Measurements from ENCODE around the gene GPC5.
"Not testable (repeated sequence)": the region's sequence is repeated elsewhere in the genome, so short reads cannot be mapped to it uniquely, and the experiment has no call there.

GPC5 gene

DNA sequence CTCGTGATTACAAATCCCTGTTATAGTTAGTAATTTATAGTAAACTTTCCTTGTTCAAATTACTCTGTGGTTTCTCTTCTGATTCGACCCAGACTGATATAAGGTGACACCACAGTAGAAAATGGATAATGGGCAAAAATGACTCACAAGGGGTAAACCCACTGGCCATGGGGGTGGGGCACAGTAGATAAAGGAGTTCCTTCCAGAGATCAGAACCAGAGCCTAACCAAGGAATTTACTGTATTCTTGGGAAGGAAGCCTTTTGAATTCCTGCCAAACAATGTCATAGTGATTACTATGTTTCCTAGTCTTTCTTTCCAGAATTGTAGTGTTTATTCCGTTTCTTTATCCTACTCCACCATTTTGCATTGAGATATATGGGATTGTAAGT is 29.0 kb upstream of the GPC5 start:
- no peak for DNase-seq

- no peak for DNase-seq
Observed at GRCh38 chr13:91370501-91370900, 27.9 kb upstream of the GPC5 start.

DNA sequence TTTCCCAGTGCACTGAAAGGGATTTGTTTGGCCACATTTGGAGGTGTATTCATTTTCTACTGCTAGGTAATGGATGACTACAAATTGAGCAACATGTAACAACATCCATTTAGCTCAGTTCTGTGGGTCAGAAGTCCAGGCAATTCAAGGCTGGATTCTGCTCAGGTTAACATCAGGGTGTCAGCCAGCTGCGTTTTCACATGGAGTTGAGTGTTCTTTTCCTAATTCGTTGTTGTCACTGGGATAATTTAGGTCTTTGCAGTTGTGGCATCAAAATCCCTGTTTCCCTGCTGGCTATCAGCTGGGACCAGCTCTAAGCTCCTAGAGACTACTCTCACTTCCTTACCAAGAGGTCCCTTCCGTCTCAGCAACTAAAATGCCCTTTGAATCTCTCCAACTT is 25.5 kb upstream of the GPC5 start:
- DNase-seq = no peak

- no peak for DNase-seq
Observed at GRCh38 chr13:91375116-91375729, 23.2 kb upstream of the GPC5 start.

DNA sequence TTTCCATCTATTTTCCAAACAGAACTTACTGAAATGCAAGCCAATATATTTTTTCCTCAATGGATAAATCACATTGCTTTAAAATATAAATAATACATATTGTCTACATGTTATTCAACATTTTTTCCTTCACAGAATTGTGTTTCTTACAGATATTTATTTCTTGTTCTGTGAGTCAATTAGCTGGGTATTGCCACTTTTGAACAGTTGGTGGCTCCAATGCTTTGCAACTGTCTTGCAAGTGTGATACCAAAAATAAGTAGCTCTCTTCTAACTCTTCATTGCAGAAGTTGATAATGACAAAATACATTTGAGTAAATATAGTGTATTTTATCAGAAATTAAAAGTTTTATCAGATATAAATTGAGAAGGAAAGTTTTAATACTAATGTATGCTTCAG is 17.1 kb upstream of the GPC5 start:
- DNase-seq = no peak

DNA sequence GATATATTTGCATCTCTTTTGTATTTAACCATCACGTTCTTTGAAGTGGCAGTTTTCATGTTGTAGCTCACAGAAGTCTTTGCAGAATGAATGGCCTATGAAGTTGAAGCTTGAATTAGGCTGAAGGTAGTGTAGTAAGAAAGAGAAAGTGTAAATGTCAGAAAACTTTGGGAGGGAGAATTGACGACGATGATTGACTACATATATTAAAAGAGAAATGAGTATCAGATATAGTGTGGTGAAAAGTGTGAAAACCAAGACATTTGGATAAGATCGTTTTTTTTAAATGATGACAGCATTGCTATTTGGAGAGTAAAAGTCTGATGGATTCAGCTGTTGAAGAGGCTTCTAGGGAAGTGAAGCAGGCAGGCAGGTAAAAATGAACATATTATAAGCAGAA is 14.6 kb upstream of the GPC5 start:
- DNase-seq = no peak

- DNase-seq = no peak
Observed at GRCh38 chr13:91384896-91385295, 13.5 kb upstream of the GPC5 start.

GRCh38 chr13:91389186-91389585 is 9.2 kb upstream of the GPC5 start:
- DNase-seq = no peak

- DNase-seq = no peak
Observed at GRCh38 chr13:91397595-91397994, 826 bp upstream of the GPC5 start.

- peak; percentile 26 for DNase-seq
Observed at GRCh38 chr13:91399189-91400062, 1.0 kb downstream of the GPC5 start.

DNA sequence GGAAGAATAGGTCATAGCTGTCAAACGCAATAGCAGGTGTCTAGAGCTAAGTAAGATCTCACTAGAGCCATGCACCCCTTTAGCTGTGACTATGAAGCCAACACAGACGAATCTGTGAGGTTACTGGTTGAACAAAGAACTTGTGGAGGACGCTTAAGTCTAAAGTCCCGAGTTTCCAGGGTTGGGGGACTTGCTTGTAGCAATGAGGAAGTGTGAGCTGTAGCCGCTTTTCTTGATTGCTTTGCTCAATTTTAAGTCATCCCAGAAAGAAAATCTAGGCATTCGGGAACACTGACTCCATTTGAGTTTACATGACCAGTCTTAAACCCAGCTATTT is 1.6 kb downstream of the GPC5 start:
- no peak for DNase-seq

DNA sequence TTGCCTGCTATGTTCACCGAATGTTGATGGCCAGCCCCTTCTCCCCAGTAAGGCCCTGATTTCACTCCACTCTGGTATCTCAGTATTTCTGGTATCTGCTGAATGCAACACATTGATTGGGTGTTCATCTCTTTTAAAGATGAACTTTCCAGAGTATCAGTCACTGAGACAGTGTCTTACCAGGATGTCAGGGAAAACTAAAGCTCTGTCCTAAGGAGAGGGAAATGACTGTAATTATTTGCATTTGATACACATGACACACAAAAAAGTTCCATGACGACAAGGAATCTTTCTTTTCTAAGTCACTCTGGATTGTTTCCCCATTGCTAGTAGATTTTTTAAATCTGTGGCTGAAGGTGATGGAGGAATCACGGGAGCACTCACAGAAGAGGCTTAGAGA is 2.2 kb downstream of the GPC5 start:
- no peak for DNase-seq

DNA sequence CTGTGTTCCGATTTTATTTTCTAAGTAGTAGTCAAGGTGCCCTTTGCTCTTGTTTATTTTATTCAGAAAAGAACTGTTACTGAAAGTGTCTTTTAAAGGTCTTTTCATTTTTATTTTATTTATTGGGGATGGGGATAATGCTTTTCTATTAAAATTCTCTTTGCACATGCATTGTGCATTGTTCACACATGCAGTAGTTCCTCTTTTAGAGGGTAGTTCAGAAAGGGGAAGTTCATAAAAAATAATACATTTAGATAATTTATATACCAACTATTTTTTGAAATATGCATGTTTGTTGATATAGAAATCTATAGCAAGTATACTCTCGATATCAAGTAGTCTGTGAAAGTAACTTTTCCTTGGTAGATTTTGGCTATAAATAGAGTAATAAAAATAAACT is 3.5 kb downstream of the GPC5 start:
- no peak for DNase-seq

- no peak for DNase-seq
Observed at GRCh38 chr13:91405240-91405639, 6.8 kb downstream of the GPC5 start.

DNA sequence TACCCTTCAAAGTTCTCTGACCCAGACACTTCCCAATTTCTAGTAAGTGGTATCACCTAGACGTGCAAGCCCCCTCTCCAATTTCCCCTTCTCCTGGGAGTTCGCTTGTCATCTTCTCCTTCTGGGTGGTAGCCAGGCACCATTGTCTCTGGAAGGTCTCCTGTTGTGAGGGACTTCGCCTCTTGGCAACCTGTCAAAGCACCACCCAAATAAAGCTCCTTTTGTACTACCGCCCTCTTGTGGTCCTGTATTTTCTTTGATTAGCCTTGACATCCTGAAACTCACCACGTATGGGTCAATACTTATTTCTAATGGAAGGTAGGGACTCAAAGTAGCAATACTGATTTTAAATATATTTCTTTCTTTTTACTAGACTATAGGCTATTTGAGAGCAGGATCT is 8.2 kb downstream of the GPC5 start:
- DNase-seq = peak; percentile 32

- no peak for DNase-seq
Observed at GRCh38 chr13:91408971-91409370, 10.6 kb downstream of the GPC5 start.

GRCh38 chr13:91416579-91416978 is 18.2 kb downstream of the GPC5 start:
- DNase-seq = not testable (repeated sequence)

GRCh38 chr13:91417660-91418325 is 19.4 kb downstream of the GPC5 start:
- no peak for DNase-seq

DNA sequence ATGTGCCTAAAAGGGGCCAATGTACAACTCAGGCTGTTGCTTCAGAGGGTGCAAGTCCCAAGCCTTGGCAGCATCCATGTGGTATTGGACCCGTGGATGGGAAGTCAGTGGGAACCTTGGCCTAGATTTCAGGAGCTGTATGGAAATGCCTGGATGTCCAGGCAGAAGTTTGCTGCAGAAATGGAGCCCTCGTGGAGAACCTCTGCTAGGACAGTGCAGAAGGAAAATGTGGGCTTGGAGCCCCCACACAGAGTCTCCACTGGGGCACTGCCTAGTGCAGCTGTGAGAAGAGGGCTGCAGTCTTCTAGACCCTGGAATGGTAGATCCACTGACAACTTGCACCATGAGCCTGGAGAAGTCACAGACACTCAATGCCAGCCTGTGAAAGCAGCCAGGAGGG is 28.5 kb downstream of the GPC5 start:
- DNase-seq = no peak

DNA sequence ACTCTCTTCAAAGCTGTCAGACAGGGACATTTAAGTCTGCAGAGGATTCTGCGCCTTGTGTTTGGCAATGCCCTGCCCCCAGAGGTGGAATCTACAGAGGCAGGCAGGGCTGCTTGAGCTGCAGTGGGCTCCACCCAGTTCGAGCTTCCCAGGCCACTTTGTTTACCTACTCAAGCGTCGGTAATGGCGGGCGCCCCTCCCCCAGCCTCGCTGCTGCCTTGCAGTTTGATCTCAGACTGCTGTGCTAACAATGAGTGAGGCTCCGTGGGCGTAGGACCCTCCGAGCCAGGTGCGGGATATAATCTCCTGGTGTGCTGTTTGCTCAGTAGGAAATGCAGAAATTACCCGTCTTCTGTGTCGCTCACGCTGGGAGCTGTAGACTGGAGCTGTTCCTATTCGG is 40.3 kb downstream of the GPC5 start:
- DNase-seq = not testable (repeated sequence)

DNA sequence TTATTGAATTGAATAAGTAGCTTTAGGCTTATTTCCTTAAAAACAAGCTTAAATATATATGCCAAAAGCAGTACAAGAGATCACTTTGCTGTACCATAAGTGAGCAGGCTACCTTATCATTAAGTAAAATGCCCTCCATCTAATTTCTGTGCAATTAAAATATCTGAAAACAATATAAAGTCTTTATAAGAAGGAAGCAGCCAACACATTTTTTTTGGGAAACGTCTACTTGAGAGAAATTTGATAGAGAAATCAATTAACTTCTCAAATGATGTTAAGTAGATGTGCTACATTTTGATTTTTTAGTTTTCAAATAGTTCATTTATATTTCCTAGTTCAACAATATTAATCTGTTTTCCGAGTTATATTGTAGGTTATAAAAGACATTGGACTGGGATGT is 52.5 kb downstream of the GPC5 start:
- no peak for DNase-seq

- no peak for DNase-seq
Observed at GRCh38 chr13:91454666-91455065, 56.2 kb downstream of the GPC5 start.

DNA sequence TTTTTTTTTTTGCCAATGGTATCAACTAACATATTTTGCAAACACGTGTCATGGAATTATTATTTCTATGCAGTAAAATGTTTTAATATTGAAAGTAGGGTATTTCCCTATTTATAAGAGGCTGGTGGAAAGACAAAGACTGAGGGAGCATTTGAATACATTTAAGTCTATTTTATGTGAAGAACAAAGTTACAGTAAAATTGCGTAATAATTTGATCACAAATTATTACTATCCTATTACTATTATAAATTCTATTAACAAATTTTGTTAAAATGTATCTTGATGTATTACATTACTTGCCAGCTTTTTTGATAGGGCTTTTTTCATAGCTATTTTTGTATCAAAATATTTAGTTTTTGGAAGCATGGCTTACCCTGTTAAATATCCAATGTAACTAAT is 58.4 kb downstream of the GPC5 start:
- DNase-seq = no peak

- DNase-seq = no peak
Observed at GRCh38 chr13:91459485-91459884, 61.1 kb downstream of the GPC5 start.

All from stimulated activated CD8-positive, alpha-beta memory T cell treated with anti-CD3 and anti-CD28 coated beads, Interleukin-4, amount 100 ng/mL, for 48 hours (primary cell).